SK-N-MC (cell line): Measurements from ENCODE around the gene ELF4.
A peak's percentile ranks its signal among the peaks of the same experiment; 100 is the strongest.

Experiments used
- DNase-seq: peaks from one replicate; pipeline ENCODE4 v3.0.0-alpha.2; 2011; ENCODE audit warnings: low read depth, low spot score
- H3K27ac ChIP-seq: fragments of 200-600 bp; sonication (generic); 2 replicates; pipeline ENCODE4 v1.5.1; 2016; ENCODE audit warnings: mixed run types
- H3K36me3 ChIP-seq: fragments of 200-600 bp; sonication (generic); 2 replicates; pipeline ENCODE4 v1.6.1; 2017; ENCODE audit warnings: antibody characterized with exemption, low read length, mixed read lengths; ENCODE audit not compliant: insufficient read depth
- H3K4me3 ChIP-seq: fragments of 200-600 bp; sonication (generic); 2 replicates; pipeline ENCODE4 v1.5.1; 2016
- H3K9ac ChIP-seq: fragments of 200-600 bp; sonication (generic); 2 replicates; pipeline ENCODE4 v1.8.0; 2017; ENCODE audit warnings: mixed run types, mixed read lengths; ENCODE audit not compliant: insufficient read length
- H3K9me3 ChIP-seq: fragments of 200-600 bp; sonication (generic); 2 replicates; pipeline ENCODE4 v1.6.1; 2017; ENCODE audit warnings: low read depth, mild to moderate bottlenecking, antibody characterized with exemption, low read length, moderate library complexity, mixed read lengths
- EZH2 ChIP-seq: fragments of 200-600 bp; sonication (generic); IDR thresholded peaks from one replicate; pipeline ENCODE4 v1.6.1; 2017; ENCODE audit warnings: antibody characterized with exemption
- FOXP2 ChIP-seq: optimal IDR thresholded peaks from 2 replicates; pipeline ENCODE3; 2011; ENCODE audit warnings: mild to moderate bottlenecking, moderate library complexity; ENCODE audit not compliant: insufficient read depth; ENCODE audit errors: extremely low read length, control extremely low read depth
- POLR2AphosphoS5 ChIP-seq: IDR thresholded peaks from 2 replicates; pipeline ENCODE4 v1.6.1; 2012; ENCODE audit warnings: mild to moderate bottlenecking, low read depth, low read length, borderline replicate concordance

ELF4 gene

DNA sequence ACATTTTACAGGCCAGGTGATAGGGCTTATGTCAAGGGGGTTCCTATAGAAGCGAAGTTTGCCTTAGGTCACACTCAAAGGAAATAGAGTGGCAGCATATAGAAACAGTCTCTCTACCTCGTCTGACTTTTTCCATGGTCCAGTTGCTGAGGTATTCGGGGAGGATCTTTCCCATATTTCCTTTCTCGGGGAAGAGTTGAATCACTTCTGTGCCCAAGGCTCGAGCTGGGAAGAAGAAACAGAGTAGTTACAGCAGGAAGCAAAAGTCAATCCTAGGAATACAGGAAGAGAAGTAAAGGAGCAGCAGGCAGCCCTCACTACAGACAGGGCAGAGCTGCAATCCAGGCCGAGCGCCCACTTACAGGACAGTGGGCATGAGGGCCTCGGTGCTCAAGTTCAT, 26.7 kb upstream of the ELF4 start:
- DNase-seq = no peak
- Histone ChIP-seq H3K9me3 (no peaks in the 10 kb centered on the region), H3K9ac (no peak overlapping the region), H3K36me3 (peaks cover 35% of the 10 kb centered on the region; the same call in 1 of the 2 replicates), H3K27ac (no peak overlapping the region), H3K4me3 (no peak overlapping the region)
- no peak for TF ChIP-seq POLR2AphosphoS5
- TF ChIP-seq FOXP2 = no peak
- no peak for TF ChIP-seq EZH2

DNA sequence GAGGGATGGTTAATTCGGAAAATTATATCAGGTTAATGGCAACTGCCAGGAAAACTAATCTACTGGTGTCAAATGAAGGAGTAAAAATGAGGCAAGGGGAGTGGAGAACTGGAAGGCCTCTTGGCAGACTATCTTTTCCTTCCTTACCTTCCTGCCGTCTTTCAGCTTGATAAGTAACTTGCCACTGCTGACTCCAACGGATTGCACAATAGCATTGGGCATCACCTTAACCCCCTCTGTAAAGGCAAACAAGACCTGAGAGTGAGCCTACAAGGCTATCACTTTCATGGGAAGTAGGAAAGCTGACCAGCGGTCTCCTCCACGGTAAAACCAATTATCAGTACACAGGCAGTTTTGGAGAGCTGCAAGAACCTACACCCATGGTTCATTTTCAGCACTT, 26.2 kb upstream of the ELF4 start:
- no peak for DNase-seq
- TF ChIP-seq POLR2AphosphoS5 (no peak), EZH2 (no peak), FOXP2 (no peak)
- H3K27ac ChIP-seq = no peak overlapping the region
- H3K9ac ChIP-seq = no peak overlapping the region
- peaks cover 38% of the 10 kb centered on the region; the same call in 1 of the 2 replicates for H3K36me3 ChIP-seq
- no peaks in the 10 kb centered on the region for H3K9me3 ChIP-seq
- no peak overlapping the region for H3K4me3 ChIP-seq

DNA sequence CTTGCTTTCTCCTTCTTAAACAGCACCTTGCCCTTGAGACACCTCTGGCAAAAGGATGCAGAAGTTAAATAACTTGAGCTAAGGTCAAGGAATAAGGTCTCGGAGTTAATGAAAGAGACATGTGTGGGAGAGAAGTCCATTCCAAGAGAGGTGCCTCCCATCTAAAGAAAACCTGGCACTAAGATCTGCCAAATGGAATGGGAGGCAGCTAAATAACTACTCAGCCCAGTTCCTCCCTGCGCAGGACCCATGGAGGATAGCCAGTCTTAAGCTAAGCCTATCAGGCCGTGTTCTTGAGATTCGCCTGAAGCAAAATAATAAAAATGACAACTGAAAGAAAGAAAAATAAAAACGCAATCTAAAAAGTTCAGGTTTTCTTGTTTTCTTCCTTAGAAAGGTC, 20.7 kb upstream of the ELF4 start:
- no peak overlapping the region for H3K4me3 ChIP-seq
- no peak overlapping the region for H3K27ac ChIP-seq
- no peak for DNase-seq
- H3K9ac ChIP-seq = no peak overlapping the region
- peaks cover 33% of the 10 kb centered on the region; the same call in 1 of the 2 replicates for H3K36me3 ChIP-seq
- TF ChIP-seq POLR2AphosphoS5 (no peak), FOXP2 (no peak), EZH2 (no peak)
- no peaks in the 10 kb centered on the region for H3K9me3 ChIP-seq

GRCh38 chrX:130125091-130125874, 15.0 kb upstream of the ELF4 start:
- DNase-seq = no peak
- H3K36me3 ChIP-seq = peaks cover 11% of the 10 kb centered on the region; the same call in 1 of the 2 replicates
- H3K9me3 ChIP-seq = no peaks in the 10 kb centered on the region

GRCh38 chrX:130124577-130124976, 14.3 kb upstream of the ELF4 start:
- H3K36me3 ChIP-seq = peaks cover 9% of the 10 kb centered on the region; the same call in 1 of the 2 replicates
- DNase-seq = no peak
- H3K9ac ChIP-seq = no peak overlapping the region
- no peak overlapping the region for H3K4me3 ChIP-seq
- H3K9me3 ChIP-seq = no peaks in the 10 kb centered on the region
- no peak overlapping the region for H3K27ac ChIP-seq
- TF ChIP-seq FOXP2 (no peak), EZH2 (no peak), POLR2AphosphoS5 (no peak)

More at GRCh38 chrX:130125091-130125874, 15.0 kb upstream of the ELF4 start:
- Histone ChIP-seq H3K27ac (no peak overlapping the region), H3K4me3 (no peak overlapping the region), H3K9ac (no peak overlapping the region)
- TF ChIP-seq FOXP2 (no peak), EZH2 (no peak)

DNA sequence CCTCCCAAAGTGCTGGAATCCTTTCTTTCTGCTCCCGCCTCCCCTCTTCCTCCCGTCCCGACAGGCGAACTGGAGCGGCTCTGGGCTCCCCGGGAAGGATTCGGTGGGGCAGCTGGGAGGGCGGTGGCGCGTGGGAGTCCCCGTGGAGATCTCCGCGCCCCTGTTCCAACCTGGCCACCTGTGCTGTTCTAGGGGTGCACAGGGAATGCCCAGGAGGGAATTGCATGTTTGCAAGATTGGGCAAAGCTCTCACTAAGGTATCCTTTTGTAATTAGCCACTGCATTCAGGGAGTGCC, 11.2 kb upstream of the ELF4 start:
- Histone ChIP-seq H3K9me3 (no peaks in the 10 kb centered on the region), H3K4me3 (no peak overlapping the region), H3K27ac (no peak overlapping the region), H3K9ac (no peak overlapping the region), H3K36me3 (no peaks in the 10 kb centered on the region; the same call in 1 of the 2 replicates)
- no peak for DNase-seq
- TF ChIP-seq FOXP2 (no peak), POLR2AphosphoS5 (no peak)

DNA sequence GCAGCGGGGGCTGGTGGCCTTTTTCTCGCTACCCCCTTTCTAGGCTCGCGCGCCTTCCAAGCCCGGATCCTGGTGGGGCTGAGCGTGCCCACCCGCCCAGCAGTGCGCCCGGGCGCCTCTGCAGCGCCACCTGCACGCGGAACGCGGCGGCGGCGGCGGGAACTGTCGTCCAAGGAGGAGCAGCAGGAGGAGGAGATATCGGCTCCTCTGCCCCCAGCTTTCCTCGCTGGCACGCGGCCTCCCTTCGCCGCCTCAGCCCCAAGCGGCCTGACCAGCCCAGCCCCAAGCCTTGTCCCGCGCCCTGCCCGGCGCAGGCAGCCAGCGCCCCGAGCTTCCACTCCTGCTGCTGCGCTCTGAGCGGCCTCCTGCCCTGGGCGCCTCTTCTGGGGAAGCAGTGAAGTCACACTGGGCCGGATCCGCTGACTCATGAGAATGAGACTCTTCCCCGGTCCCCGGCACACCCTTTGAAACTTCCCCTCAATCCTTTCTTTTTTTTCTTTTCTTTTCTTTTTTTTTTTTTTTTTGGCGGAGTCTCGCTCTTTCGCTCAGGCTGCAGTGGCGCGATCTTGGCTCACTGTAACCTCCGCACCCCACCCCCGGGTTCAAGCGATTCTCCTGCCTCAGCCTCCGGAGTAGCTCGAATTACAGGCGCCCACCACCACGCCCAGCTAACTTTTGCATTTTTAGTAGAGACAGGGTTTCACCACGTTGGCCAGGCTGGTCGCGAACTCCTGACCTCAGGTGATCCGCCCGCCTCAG, 10.6 kb upstream of the ELF4 start:
- H3K27ac ChIP-seq = peak overlapping the region; percentile 80; the same call in 1 of the 2 replicates
- peak; percentile 16 for DNase-seq

GRCh38 chrX:130120321-130120731, 10.0 kb upstream of the ELF4 start:
- Histone ChIP-seq H3K27ac (0 out of 2 replicates have a peak overlapping the region, but pooled peaks have one; percentile 25), H3K36me3 (no peaks in the 10 kb centered on the region; the same call in 1 of the 2 replicates), H3K4me3 (peak overlapping the region; percentile 66; the same call in 1 of the 2 replicates), H3K9me3 (no peaks in the 10 kb centered on the region), H3K9ac (no peak overlapping the region)
- TF ChIP-seq POLR2AphosphoS5 (no peak), EZH2 (no peak), FOXP2 (no peak)
- no peak for DNase-seq

More for the DNA sequence above, 10.6 kb upstream of the ELF4 start:
- Histone ChIP-seq H3K36me3 (no peaks in the 10 kb centered on the region; the same call in 1 of the 2 replicates), H3K9me3 (no peaks in the 10 kb centered on the region), H3K4me3 (peak overlapping the region; percentile 66), H3K9ac (no peak overlapping the region)
- no peak for TF ChIP-seq FOXP2
- peak; percentile 54 for TF ChIP-seq POLR2AphosphoS5
